Suprapubic skin (tissue), 4 donors: ENCODE data around the gene SLC35F1. TPM values are rescaled to one million over a fixed set of nuclear protein-coding genes. Genes with fewer than 3 reads are reported as not detected.

ENCODE experiments used
- DNase-seq, 2 donors: peaks; one replicate each; pipeline ENCODE4 v3.0.0-alpha.2; 2019; ENCODE audit warnings: low spot score in 2 of 2
- H3K27ac ChIP-seq: fragments of 200-600 bp; sonication (generic); one replicate; pipeline ENCODE4 v1.5.1; 2019
- H3K27me3 ChIP-seq: fragments of 200-600 bp; sonication (generic); one replicate; pipeline ENCODE4 v1.5.1; 2019
- H3K36me3 ChIP-seq: fragments of 200-600 bp; sonication (generic); one replicate; pipeline ENCODE4 v1.5.1; 2019
- H3K4me1 ChIP-seq: fragments of 200-600 bp; sonication (generic); one replicate; pipeline ENCODE4 v1.5.1; 2019
- H3K4me3 ChIP-seq: fragments of 200-600 bp; sonication (generic); one replicate; pipeline ENCODE4 v1.5.1; 2019; ENCODE audit warnings: mild to moderate bottlenecking
- H3K9me3 ChIP-seq: fragments of 200-600 bp; sonication (generic); one replicate; pipeline ENCODE4 v1.5.1; 2019
- CTCF ChIP-seq, 2 donors: fragments of 200-600 bp in 1 of 2; fragments of 450-650 bp in 1 of 2; sonication (generic) in 1 of 2; IDR thresholded peaks; one replicate each; pipeline ENCODE4 v1.5.1; 2016 to 2019; ENCODE audit warnings: antibody characterized with exemption in 2 of 2, mild to moderate bottlenecking in 1 of 2, moderate library complexity in 1 of 2
- EP300 ChIP-seq: sonication (generic); formaldehyde crosslinking; IDR thresholded peaks from one replicate; pipeline ENCODE4 v1.6.1; 2017; ENCODE audit warnings: antibody characterized with exemption
- POLR2A ChIP-seq, 2 donors: fragments of 450-650 bp; IDR thresholded peaks; one replicate each; pipeline ENCODE4 v1.6.1; 2017; ENCODE audit warnings: antibody characterized with exemption in 2 of 2, mild to moderate bottlenecking in 2 of 2, moderate library complexity in 2 of 2
- POLR2AphosphoS5 ChIP-seq, 3 donors: sonication (generic); formaldehyde crosslinking; IDR thresholded peaks; one replicate each; pipeline ENCODE4 v1.6.1; 2017; ENCODE audit warnings: antibody characterized with exemption in 3 of 3
- WGBS: methylation state at CpG from one replicate; pipeline ENCODE4 v1.1.5; 2018; 5-methylcytosine and 5-hydroxymethylcytosine counted together
- total RNA-seq, 4 donors: library from RNA; depleted of rRNA; stranded (reverse); fragments of >200 nt; gene quantifications; one replicate each; pipeline ENCODE4 v1.1.0, GENCODE V29; 2016

Gene SLC35F1
- total RNA-seq, 4 donors from 2014 or later = 0.34 to 1.1 (median 0.95) TPM

- H3K27me3 ChIP-seq = no peaks in the 10 kb centered on the region
- TF ChIP-seq POLR2AphosphoS5 (IDR thresholded peaks at IDR 0.05) (no peak), CTCF (IDR thresholded peaks at IDR 0.05) (no peak), POLR2A (IDR thresholded peaks at IDR 0.05) (no peak), EP300 (no peak)
- H3K36me3 ChIP-seq = no peaks in the 10 kb centered on the region
- no peak for DNase-seq
- no peaks in the 10 kb centered on the region for H3K4me1 ChIP-seq
- no peak overlapping the region for H3K27ac ChIP-seq
- 67% methylated on average over 2 of the region's 2 CpGs for WGBS
- H3K4me3 ChIP-seq = no peak overlapping the region
- no peaks in the 10 kb centered on the region for H3K9me3 ChIP-seq
These were observed 195.3 kb downstream of the SLC35F1 start for GRCh38 chr6:118102401-118102800.

GRCh38 chr6:118103381-118104146 is 196.5 kb downstream of the SLC35F1 start:
- no peak for DNase-seq
- TF ChIP-seq EP300 (no peak), POLR2A (IDR thresholded peaks at IDR 0.05) (no peak), POLR2AphosphoS5 (IDR thresholded peaks at IDR 0.05) (no peak), CTCF (IDR thresholded peaks at IDR 0.05) (no peak)
- H3K27ac ChIP-seq = no peak overlapping the region
- no peaks in the 10 kb centered on the region for H3K4me1 ChIP-seq
- H3K27me3 ChIP-seq = no peaks in the 10 kb centered on the region
- H3K36me3 ChIP-seq = no peaks in the 10 kb centered on the region
- no peaks in the 10 kb centered on the region for H3K9me3 ChIP-seq
- H3K4me3 ChIP-seq = no peak overlapping the region
- 67% methylated on average over 5 of the region's 5 CpGs for WGBS

- no peaks in the 10 kb centered on the region for H3K27me3 ChIP-seq
- no peaks in the 10 kb centered on the region for H3K9me3 ChIP-seq
- no peaks in the 10 kb centered on the region for H3K4me1 ChIP-seq
- TF ChIP-seq CTCF (IDR thresholded peaks at IDR 0.05) (no peak), POLR2AphosphoS5 (IDR thresholded peaks at IDR 0.05) (no peak), POLR2A (IDR thresholded peaks at IDR 0.05) (no peak), EP300 (no peak)
- no peaks in the 10 kb centered on the region for H3K36me3 ChIP-seq
- no peak for DNase-seq
- no peak overlapping the region for H3K4me3 ChIP-seq
- 72% methylated on average over 3 of the region's 3 CpGs for WGBS
- no peak overlapping the region for H3K27ac ChIP-seq
These were observed 215.2 kb downstream of the SLC35F1 start for GRCh38 chr6:118122161-118122725.

GRCh38 chr6:118122801-118123200 is 215.7 kb downstream of the SLC35F1 start:
- H3K27ac ChIP-seq = no peak overlapping the region
- H3K9me3 ChIP-seq = no peaks in the 10 kb centered on the region
- H3K36me3 ChIP-seq = no peaks in the 10 kb centered on the region
- no peaks in the 10 kb centered on the region for H3K4me1 ChIP-seq
- DNase-seq = no peak
- WGBS = 86% methylated on average over 1 of the region's 1 CpG
- TF ChIP-seq POLR2A (IDR thresholded peaks at IDR 0.05) = no peak
- no peak for TF ChIP-seq CTCF (IDR thresholded peaks at IDR 0.05)
- TF ChIP-seq EP300 = no peak
- TF ChIP-seq POLR2AphosphoS5 (IDR thresholded peaks at IDR 0.05) = no peak
- no peak overlapping the region for H3K4me3 ChIP-seq
- no peaks in the 10 kb centered on the region for H3K27me3 ChIP-seq

- DNase-seq = no peak
- no peaks in the 10 kb centered on the region for H3K36me3 ChIP-seq
- H3K4me1 ChIP-seq = no peaks in the 10 kb centered on the region
- H3K4me3 ChIP-seq = no peak overlapping the region
- H3K9me3 ChIP-seq = no peaks in the 10 kb centered on the region
- TF ChIP-seq EP300 (no peak), CTCF (IDR thresholded peaks at IDR 0.05) (no peak)
- WGBS = 93% methylated on average over 1 of the region's 1 CpG
- H3K27ac ChIP-seq = no peak overlapping the region
- no peaks in the 10 kb centered on the region for H3K27me3 ChIP-seq
These were observed 216.5 kb downstream of the SLC35F1 start for GRCh38 chr6:118123503-118124037.
